GM18517 (cell line): Measurements from ENCODE around the gene PFDN6.

Experiments
- ATAC-seq: cut with Tn5 transposase; IDR thresholded peaks from one replicate; pipeline ENCODE4 v1.9.1; 2021; ENCODE audit warnings: mild to moderate bottlenecking, moderate library complexity; ENCODE audit not compliant: unreplicated experiment

Gene PFDN6

GRCh38 chr6:33294086-33294823 lies 4.9 kb downstream of the PFDN6 start:
- no peak for ATAC-seq

GRCh38 chr6:33295621-33296369 lies 6.4 kb downstream of the PFDN6 start:
- no peak for ATAC-seq

- ATAC-seq: no peak
These were observed 7.5 kb downstream of the PFDN6 start for GRCh38 chr6:33296797-33297405.

GRCh38 chr6:33297406-33297955 lies 8.1 kb downstream of the PFDN6 start:
- no peak for ATAC-seq

GRCh38 chr6:33297956-33298772 lies 8.8 kb downstream of the PFDN6 start:
- no peak for ATAC-seq

GRCh38 chr6:33298773-33299236 lies 9.4 kb downstream of the PFDN6 start, which contains the start of gene RGL2:
Gene RGL2 (minus strand): TSS chr6:33298942. CDS start chr6:33298610, 332 bp downstream.
- ATAC-seq: peak; percentile 21

- peak; percentile 73 for ATAC-seq
These were observed 10.0 kb downstream of the PFDN6 start for GRCh38 chr6:33299237-33299944.

GRCh38 chr6:33301877-33302276 lies 12.5 kb downstream of the PFDN6 start:
- no peak for ATAC-seq

GRCh38 chr6:33304216-33304615 lies 14.8 kb downstream of the PFDN6 start:
- no peak for ATAC-seq

- ATAC-seq: no peak
These were observed 15.7 kb downstream of the PFDN6 start for GRCh38 chr6:33305052-33305451.

- no peak for ATAC-seq
These were observed 17.0 kb downstream of the PFDN6 start for GRCh38 chr6:33306356-33306755.

GRCh38 chr6:33312361-33313104 lies 23.1 kb downstream of the PFDN6 start:
- no peak for ATAC-seq

GRCh38 chr6:33313105-33313708 lies 23.8 kb downstream of the PFDN6 start:
- ATAC-seq: no peak

- ATAC-seq: peak; percentile 37
These were observed 24.5 kb downstream of the PFDN6 start, which contains the start of gene TAPBP for GRCh38 chr6:33313709-33314514. Gene TAPBP (minus strand): TSS chr6:33314078. CDS start chr6:33314041, 37 bp downstream.

GRCh38 chr6:33314515-33314942 lies 25.1 kb downstream of the PFDN6 start:
- ATAC-seq: no peak

GRCh38 chr6:33314943-33315792 lies 25.8 kb downstream of the PFDN6 start:
- no peak for ATAC-seq
